Fibroblast of villous mesenchyme (primary cell): ENCODE data around the gene STX19. TPM values are rescaled to one million over a fixed set of nuclear protein-coding genes. Genes with fewer than 3 reads are reported as not detected.
"Not testable (repeated sequence)": the region's sequence is repeated elsewhere in the genome, so short reads cannot be mapped to it uniquely, and the experiment has no call there.

Experiments used
- DNase-seq: peaks from one replicate; pipeline ENCODE4 v3.0.0-alpha.2; 2010; ENCODE audit warnings: low read depth
- H3K4me3 ChIP-seq: 2 replicates; pipeline ENCODE4 v1.5.1; 2011; ENCODE audit warnings: low read depth, mild to moderate bottlenecking, low read length
- CTCF ChIP-seq: IDR thresholded peaks from 2 replicates; pipeline ENCODE4 v1.5.1; 2012; ENCODE audit warnings: low read depth, mild to moderate bottlenecking, low read length; ENCODE audit not compliant: insufficient read depth
- total RNA-seq: library from RNA; depleted of rRNA; stranded (reverse); fragments of >200 nt; gene quantifications from 2 replicates; pipeline ENCODE4 v1.2.3, GENCODE V29; 2012

The STX19 gene
- total RNA-seq, 1 donor: not detected

- H3K4me3 ChIP-seq: no peak overlapping the region
- no peak for TF ChIP-seq CTCF
- DNase-seq: no peak
Observed at GRCh38 chr3:93983408-93983807, 45.0 kb downstream of the STX19 start.

GRCh38 chr3:93981649-93982048, 46.7 kb downstream of the STX19 start:
- TF ChIP-seq CTCF: no peak

GRCh38 chr3:93979850-93980676, 48.3 kb downstream of the STX19 start, which contains the start of gene ARL13B:
TSS of gene ARL13B (plus strand) at chr3:93980155. CDS start at chr3:93980424, 269 bp downstream.
- DNase-seq: peak; percentile 99
- H3K4me3 ChIP-seq: peak within 1 kb of the TSS; percentile 92
- TF ChIP-seq CTCF: no peak

More at GRCh38 chr3:93981649-93982048, 46.7 kb downstream of the STX19 start:
- no peak overlapping the region for H3K4me3 ChIP-seq
- no peak for DNase-seq

GRCh38 chr3:93973131-93974126, 55.0 kb downstream of the STX19 start, which contains the start of gene PROS1:
TSS of gene PROS1 (minus strand) at chr3:93973896. CDS start at chr3:93973749, 147 bp downstream.
- peak within 1 kb of the TSS; percentile 68 for H3K4me3 ChIP-seq
- TF ChIP-seq CTCF: no peak
- peak; percentile 87 for DNase-seq

- no peak for TF ChIP-seq CTCF
- no peak for DNase-seq
- no peak overlapping the region for H3K4me3 ChIP-seq
Observed at GRCh38 chr3:93969997-93970396, 58.4 kb downstream of the STX19 start.

GRCh38 chr3:93969443-93969842, 59.0 kb downstream of the STX19 start:
- TF ChIP-seq CTCF: no peak
- H3K4me3 ChIP-seq: no peak overlapping the region
- DNase-seq: no peak

- DNase-seq, H3K4me3 ChIP-seq: not testable (repeated sequence)
Observed at GRCh38 chr3:93965106-93965505, 63.3 kb downstream of the STX19 start.
